ENCODE data around the gene SPOCK1. TPM values are rescaled to one million over a fixed set of nuclear protein-coding genes. Genes with fewer than 3 reads are reported as not detected.

SPOCK1 gene
- total RNA-seq, 1 donor = 231 TPM

DNA sequence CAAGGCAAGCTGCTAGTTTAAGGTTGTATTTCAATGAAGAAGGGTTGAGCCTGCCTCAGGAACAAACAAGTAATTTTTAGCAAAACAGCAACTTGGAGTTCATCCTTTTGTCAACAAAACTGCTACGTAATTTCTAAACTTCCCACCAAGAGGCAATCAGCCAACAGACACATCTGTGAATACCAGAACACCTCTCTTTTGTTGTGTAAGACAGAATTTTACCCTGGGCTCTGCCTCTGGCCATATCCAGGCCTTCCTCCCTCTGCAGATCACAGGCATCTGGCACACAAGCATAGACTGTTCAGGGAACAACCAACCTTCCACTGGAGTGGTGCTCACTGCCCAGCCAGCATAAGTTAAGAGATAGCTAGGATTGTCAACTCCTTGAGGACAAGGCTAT is 409.0 kb downstream of the SPOCK1 start:
- no peak overlapping the region for H3K27ac ChIP-seq (ENCODE audit: low read depth, low read length)
- H3K4me1 ChIP-seq (ENCODE audit: insufficient read depth, low read length) = peaks cover 16% of the 10 kb centered on the region
- H3K27me3 ChIP-seq (ENCODE audit: insufficient read depth, low read length) = no peaks in the 10 kb centered on the region
- TF ChIP-seq, protein P1, sequence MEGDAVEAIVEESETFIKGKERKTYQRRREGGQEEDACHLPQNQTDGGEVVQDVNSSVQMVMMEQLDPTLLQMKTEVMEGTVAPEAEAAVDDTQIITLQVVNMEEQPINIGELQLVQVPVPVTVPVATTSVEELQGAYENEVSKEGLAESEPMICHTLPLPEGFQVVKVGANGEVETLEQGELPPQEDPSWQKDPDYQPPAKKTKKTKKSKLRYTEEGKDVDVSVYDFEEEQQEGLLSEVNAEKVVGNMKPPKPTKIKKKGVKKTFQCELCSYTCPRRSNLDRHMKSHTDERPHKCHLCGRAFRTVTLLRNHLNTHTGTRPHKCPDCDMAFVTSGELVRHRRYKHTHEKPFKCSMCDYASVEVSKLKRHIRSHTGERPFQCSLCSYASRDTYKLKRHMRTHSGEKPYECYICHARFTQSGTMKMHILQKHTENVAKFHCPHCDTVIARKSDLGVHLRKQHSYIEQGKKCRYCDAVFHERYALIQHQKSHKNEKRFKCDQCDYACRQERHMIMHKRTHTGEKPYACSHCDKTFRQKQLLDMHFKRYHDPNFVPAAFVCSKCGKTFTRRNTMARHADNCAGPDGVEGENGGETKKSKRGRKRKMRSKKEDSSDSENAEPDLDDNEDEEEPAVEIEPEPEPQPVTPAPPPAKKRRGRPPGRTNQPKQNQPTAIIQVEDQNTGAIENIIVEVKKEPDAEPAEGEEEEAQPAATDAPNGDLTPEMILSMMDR (IDR thresholded peaks at IDR 0.05; ENCODE audit: extremely low read depth, low read depth, low read length) = no peak
- DNase-seq (ENCODE audit: insufficient read length, low spot score, missing footprints) = no peak
- no peak overlapping the region for H3K4me2 ChIP-seq (ENCODE audit: insufficient read depth, low read length)
- no peak overlapping the region for H3K4me3 ChIP-seq (ENCODE audit: insufficient read depth, low read length)
- H4K20me1 ChIP-seq (ENCODE audit: insufficient read depth, low read length) = peaks cover 25% of the 10 kb centered on the region
- no peak overlapping the region for H2AFZ ChIP-seq (ENCODE audit: low read length)
- no peaks in the 10 kb centered on the region for H3K9me3 ChIP-seq (ENCODE audit: low read depth, low read length)
- H3K36me3 ChIP-seq (ENCODE audit: insufficient read depth, low read length) = no peaks in the 10 kb centered on the region
- H3K79me2 ChIP-seq (ENCODE audit: insufficient read depth, low read length) = no peaks in the 10 kb centered on the region

DNA sequence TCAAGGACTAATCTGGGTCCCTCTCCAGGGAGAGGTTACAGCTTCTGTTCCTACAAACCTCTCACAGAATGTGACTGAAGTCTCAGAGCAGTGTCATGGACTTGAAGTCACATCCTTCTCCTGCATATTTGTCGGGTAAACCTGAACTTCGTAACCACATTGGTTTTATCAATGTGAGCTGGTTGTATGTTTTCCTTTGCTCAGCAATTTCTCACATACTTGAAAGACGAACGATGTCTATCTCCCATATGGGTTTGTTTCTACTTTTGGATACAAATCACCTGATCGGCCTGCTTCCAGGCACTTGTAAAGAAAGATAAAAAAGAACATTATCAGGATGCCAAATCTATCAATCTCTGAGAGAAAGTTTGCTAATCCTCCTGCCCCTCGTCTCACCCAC is 411.0 kb downstream of the SPOCK1 start:
- Histone ChIP-seq H3K27ac (ENCODE audit: low read depth, low read length) (no peak overlapping the region), H4K20me1 (ENCODE audit: insufficient read depth, low read length) (peaks cover 27% of the 10 kb centered on the region), H3K79me2 (ENCODE audit: insufficient read depth, low read length) (no peaks in the 10 kb centered on the region), H3K4me2 (ENCODE audit: insufficient read depth, low read length) (no peak overlapping the region), H2AFZ (ENCODE audit: low read length) (no peak overlapping the region), H3K4me1 (ENCODE audit: insufficient read depth, low read length) (peaks cover 5% of the 10 kb centered on the region), H3K36me3 (ENCODE audit: insufficient read depth, low read length) (no peaks in the 10 kb centered on the region), H3K9me3 (ENCODE audit: low read depth, low read length) (no peaks in the 10 kb centered on the region), H3K27me3 (ENCODE audit: insufficient read depth, low read length) (no peaks in the 10 kb centered on the region), H3K4me3 (ENCODE audit: insufficient read depth, low read length) (no peak overlapping the region)
- no peak for DNase-seq (ENCODE audit: insufficient read length, low spot score, missing footprints)
- TF ChIP-seq, protein P1 (IDR thresholded peaks at IDR 0.05; ENCODE audit: extremely low read depth, low read depth, low read length) = no peak

DNA sequence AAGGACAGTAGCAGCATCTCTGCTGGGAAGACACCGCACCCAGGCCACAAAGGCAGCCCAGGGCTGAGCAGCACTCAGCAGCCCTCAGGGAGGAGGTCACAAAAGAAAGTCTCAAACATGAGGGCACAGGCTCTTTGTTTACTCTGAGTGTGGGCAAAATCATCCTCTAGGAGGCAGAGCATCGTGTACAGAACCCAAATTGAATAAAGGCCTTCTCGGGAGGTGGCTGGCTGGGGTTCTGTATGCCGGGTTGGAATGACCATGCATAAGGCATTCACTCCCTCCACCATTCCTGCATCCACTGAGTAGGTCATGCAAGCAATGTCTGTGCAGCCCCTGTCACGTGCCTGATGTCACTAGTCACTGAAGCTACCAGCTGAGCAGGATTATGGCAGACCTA is 412.8 kb downstream of the SPOCK1 start:
- Histone ChIP-seq H3K36me3 (ENCODE audit: insufficient read depth, low read length) (no peaks in the 10 kb centered on the region), H3K79me2 (ENCODE audit: insufficient read depth, low read length) (no peaks in the 10 kb centered on the region), H3K4me3 (ENCODE audit: insufficient read depth, low read length) (no peak overlapping the region), H3K9me3 (ENCODE audit: low read depth, low read length) (no peaks in the 10 kb centered on the region), H3K27ac (ENCODE audit: low read depth, low read length) (no peak overlapping the region), H3K4me1 (ENCODE audit: insufficient read depth, low read length) (peaks cover under 1% of the 10 kb centered on the region), H2AFZ (ENCODE audit: low read length) (no peak overlapping the region), H4K20me1 (ENCODE audit: insufficient read depth, low read length) (peaks cover 38% of the 10 kb centered on the region), H3K4me2 (ENCODE audit: insufficient read depth, low read length) (no peak overlapping the region), H3K27me3 (ENCODE audit: insufficient read depth, low read length) (no peaks in the 10 kb centered on the region)
- DNase-seq (ENCODE audit: insufficient read length, low spot score, missing footprints) = no peak
- TF ChIP-seq, protein P1 (IDR thresholded peaks at IDR 0.05; ENCODE audit: extremely low read depth, low read depth, low read length) = no peak

DNA sequence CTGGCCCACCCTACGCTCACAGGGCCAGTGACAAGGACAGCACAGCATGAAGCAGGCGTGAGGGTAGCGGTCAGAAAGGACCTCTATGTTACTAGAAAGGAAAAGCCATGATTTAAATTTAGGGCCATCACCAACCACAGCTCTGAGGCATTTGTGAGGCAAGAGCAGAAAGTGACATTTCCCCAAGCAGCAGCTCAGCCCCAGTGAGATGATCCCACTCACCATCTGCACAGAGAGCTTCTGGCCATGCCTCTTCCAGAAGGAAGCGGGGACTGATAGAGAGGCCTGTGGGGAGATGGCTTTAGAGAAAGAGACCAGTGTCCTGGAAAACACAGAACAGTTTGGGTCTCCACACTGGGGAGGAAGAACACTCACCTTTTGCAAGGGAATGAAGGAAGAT is 413.9 kb downstream of the SPOCK1 start:
- Histone ChIP-seq H3K4me1 (ENCODE audit: insufficient read depth, low read length) (no peaks in the 10 kb centered on the region), H3K9me3 (ENCODE audit: low read depth, low read length) (no peaks in the 10 kb centered on the region), H3K27me3 (ENCODE audit: insufficient read depth, low read length) (no peaks in the 10 kb centered on the region), H3K36me3 (ENCODE audit: insufficient read depth, low read length) (no peaks in the 10 kb centered on the region), H4K20me1 (ENCODE audit: insufficient read depth, low read length) (peaks cover 47% of the 10 kb centered on the region), H3K4me3 (ENCODE audit: insufficient read depth, low read length) (no peak overlapping the region), H3K27ac (ENCODE audit: low read depth, low read length) (no peak overlapping the region), H3K79me2 (ENCODE audit: insufficient read depth, low read length) (no peaks in the 10 kb centered on the region), H3K4me2 (ENCODE audit: insufficient read depth, low read length) (no peak overlapping the region), H2AFZ (ENCODE audit: low read length) (no peak overlapping the region)
- TF ChIP-seq, protein P1 (IDR thresholded peaks at IDR 0.05; ENCODE audit: extremely low read depth, low read depth, low read length) = no peak
- no peak for DNase-seq (ENCODE audit: insufficient read length, low spot score, missing footprints)
